ENCODE data around the gene PCDHGA7.

DNA sequence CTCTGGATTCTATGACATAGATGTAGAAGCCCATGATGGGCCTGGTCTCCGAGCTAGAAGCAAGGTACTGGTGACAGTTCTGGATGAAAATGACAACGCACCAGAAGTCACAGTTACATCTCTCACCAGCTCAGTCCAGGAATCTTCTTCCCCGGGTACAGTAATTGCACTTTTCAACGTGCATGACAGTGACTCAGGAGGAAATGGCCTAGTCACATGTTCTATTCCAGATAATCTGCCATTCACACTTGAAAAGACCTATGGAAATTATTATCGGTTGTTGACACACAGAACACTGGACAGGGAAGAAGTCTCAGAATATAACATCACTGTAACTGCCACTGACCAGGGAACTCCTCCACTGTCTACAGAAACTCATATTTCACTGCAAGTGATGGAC, 26.4 kb upstream of the PCDHGA7 start:
- TF ChIP-seq, protein P1, sequence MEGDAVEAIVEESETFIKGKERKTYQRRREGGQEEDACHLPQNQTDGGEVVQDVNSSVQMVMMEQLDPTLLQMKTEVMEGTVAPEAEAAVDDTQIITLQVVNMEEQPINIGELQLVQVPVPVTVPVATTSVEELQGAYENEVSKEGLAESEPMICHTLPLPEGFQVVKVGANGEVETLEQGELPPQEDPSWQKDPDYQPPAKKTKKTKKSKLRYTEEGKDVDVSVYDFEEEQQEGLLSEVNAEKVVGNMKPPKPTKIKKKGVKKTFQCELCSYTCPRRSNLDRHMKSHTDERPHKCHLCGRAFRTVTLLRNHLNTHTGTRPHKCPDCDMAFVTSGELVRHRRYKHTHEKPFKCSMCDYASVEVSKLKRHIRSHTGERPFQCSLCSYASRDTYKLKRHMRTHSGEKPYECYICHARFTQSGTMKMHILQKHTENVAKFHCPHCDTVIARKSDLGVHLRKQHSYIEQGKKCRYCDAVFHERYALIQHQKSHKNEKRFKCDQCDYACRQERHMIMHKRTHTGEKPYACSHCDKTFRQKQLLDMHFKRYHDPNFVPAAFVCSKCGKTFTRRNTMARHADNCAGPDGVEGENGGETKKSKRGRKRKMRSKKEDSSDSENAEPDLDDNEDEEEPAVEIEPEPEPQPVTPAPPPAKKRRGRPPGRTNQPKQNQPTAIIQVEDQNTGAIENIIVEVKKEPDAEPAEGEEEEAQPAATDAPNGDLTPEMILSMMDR (optimal IDR thresholded peaks at IDR 0.05 in 1 of 3, IDR thresholded peaks at IDR 0.05 in 1 of 3, conservative IDR thresholded peaks at IDR 0.05 in 1 of 3; ENCODE audit: extremely low read depth in 1 of 3, insufficient read depth in 2 of 3, low read length in 3 of 3), result no peak
- TF ChIP-seq EZH2 (IDR thresholded peaks at IDR 0.05; ENCODE audit: low read length), result no peak

Measured in keratinocyte (primary cell).